A549 (cell line): ENCODE measurements around the gene ACER1.

Source experiments
- CTCF ChIP-seq: fragments of >200 bp; sonication (Bioruptor Twin); formaldehyde crosslinking; IDR thresholded peaks from 3 replicates; pipeline ENCODE4 v1.5.1; 2016
- EP300 ChIP-seq, 2 experiments: fragments of >200 bp; sonication (Bioruptor Twin); formaldehyde crosslinking; IDR thresholded peaks; 2 replicates in 1 of 2; 3 replicates in 1 of 2; pipeline ENCODE4 v1.6.1; 2016 to 2017
- JUN ChIP-seq, 2 experiments: fragments of >200 bp; sonication (Bioruptor Twin); formaldehyde crosslinking; IDR thresholded peaks; 2 replicates in 1 of 2; 3 replicates in 1 of 2; pipeline ENCODE4 v1.6.1; 2016 to 2017
- MAFK ChIP-seq: fragments of 450-650 bp; IDR thresholded peaks from 2 replicates; pipeline ENCODE4 v1.6.1; 2014; ENCODE audit not compliant: partially characterized antibody
- POLR2A ChIP-seq: IDR thresholded peaks from 2 replicates; pipeline ENCODE4 v1.6.1; 2012; ENCODE audit warnings: mild to moderate bottlenecking, low read length
- REST ChIP-seq: fragments of 200-600 bp; sonication (generic); IDR thresholded peaks from 2 replicates; pipeline ENCODE4 v1.6.1; 2016; ENCODE audit warnings: antibody characterized with exemption, mild to moderate bottlenecking, moderate library complexity
- RFX5 ChIP-seq: fragments of 450-650 bp; IDR thresholded peaks from 2 replicates; pipeline ENCODE4 v1.7.1; 2014; ENCODE audit warnings: antibody characterized with exemption, mild to moderate bottlenecking, moderate library complexity
- SMC3 ChIP-seq: fragments of >200 bp; sonication (Bioruptor Twin); formaldehyde crosslinking; IDR thresholded peaks from 3 replicates; pipeline ENCODE4 v1.6.1; 2018; ENCODE audit warnings: inconsistent platforms
- TP53 ChIP-seq: fragments of 250-450 bp; sonication (Bioruptor Pico); IDR thresholded peaks from 2 replicates; pipeline ENCODE4 v1.5.0; 2021; ENCODE audit warnings: mild to moderate bottlenecking, moderate library complexity

GRCh38 chr19:6362027-6362350 lies 28.6 kb upstream of the ACER1 start:
- TF ChIP-seq CTCF, result no peak
- no peak for TF ChIP-seq RFX5
- no peak for TF ChIP-seq JUN (IDR thresholded peaks at IDR 0.05)
- TF ChIP-seq REST, result no peak
- TF ChIP-seq SMC3, result no peak
- no peak for TF ChIP-seq POLR2A
- TF ChIP-seq EP300 (IDR thresholded peaks at IDR 0.05), result no peak
- TF ChIP-seq MAFK, result no peak
- no peak for TF ChIP-seq TP53 (CRISPR knock-in tag)
